ENCODE results near the gene MMP11. TPM values are rescaled to one million over a fixed set of nuclear protein-coding genes. Genes with fewer than 3 reads are reported as not detected.

MMP11 gene
- total and polyA plus RNA-seq, 8 donors = 0.43 to 17.6 (median 0.74) TPM

DNA sequence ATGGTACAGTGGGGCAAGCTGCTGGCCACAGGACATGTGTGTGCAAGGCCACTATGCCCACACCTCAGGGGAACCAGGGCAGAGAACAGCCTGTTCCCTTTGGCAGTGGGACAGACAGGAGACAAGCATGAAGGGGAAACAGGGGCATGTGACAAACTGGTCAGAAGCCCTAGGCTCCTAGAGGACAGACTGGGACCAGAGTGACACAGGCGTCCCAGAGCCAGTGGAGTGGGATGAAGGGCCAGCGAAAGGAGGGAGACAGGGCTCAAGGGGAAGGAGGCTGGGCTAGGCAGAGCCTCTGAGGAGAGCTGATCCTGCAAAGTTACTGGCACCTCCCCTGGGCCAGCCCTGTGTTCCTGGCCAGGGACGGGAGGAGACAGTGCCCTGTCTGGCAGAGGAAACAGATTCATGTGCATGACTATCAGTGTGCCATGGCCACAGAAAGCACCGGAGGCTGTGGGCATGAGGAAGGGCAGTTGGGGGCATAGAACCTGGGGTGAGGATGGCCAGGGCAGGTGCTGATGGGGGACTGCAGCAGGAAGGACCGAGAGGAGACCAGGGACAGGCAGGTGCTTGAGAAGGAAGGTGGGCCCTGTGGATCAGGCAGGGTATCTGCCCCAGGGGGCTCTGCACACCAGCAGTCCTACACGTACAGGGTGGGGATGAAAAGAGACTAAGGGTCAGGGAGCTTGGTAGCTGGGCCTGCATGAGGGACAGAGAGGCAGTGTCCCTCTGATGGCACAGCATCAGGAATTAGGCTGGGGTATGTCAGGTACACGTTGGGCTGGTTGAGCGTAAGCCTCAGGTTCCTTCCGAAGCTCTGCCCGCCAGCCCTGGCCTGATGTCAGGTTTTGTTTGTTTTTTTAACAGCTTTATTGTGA, 56.4 kb downstream of the MMP11 start:
- H3K27ac ChIP-seq = no peak overlapping the region
- no peak overlapping the region for H3K4me3 ChIP-seq
- FAIRE-seq = no peak
- TF ChIP-seq, protein P1, sequence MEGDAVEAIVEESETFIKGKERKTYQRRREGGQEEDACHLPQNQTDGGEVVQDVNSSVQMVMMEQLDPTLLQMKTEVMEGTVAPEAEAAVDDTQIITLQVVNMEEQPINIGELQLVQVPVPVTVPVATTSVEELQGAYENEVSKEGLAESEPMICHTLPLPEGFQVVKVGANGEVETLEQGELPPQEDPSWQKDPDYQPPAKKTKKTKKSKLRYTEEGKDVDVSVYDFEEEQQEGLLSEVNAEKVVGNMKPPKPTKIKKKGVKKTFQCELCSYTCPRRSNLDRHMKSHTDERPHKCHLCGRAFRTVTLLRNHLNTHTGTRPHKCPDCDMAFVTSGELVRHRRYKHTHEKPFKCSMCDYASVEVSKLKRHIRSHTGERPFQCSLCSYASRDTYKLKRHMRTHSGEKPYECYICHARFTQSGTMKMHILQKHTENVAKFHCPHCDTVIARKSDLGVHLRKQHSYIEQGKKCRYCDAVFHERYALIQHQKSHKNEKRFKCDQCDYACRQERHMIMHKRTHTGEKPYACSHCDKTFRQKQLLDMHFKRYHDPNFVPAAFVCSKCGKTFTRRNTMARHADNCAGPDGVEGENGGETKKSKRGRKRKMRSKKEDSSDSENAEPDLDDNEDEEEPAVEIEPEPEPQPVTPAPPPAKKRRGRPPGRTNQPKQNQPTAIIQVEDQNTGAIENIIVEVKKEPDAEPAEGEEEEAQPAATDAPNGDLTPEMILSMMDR (IDR thresholded peaks at IDR 0.05) = no peak
- no peak for DNase-seq
- WGBS, 2 donors = 92 to 94% methylated on average over 10 of the region's 10 CpGs
- H3K36me3 ChIP-seq = peaks cover under 1 to 53% (median 7%) of the 10 kb centered on the region in 3 donors
- no peak for ATAC-seq
- intact Hi-C loops (cut with DNase I) = no loop called here
- no peaks in the 10 kb centered on the region for H3K9me3 ChIP-seq
- H3K4me1 ChIP-seq = no peaks in the 10 kb centered on the region
- H3K27me3 ChIP-seq = no peaks in the 10 kb centered on the region

DNA sequence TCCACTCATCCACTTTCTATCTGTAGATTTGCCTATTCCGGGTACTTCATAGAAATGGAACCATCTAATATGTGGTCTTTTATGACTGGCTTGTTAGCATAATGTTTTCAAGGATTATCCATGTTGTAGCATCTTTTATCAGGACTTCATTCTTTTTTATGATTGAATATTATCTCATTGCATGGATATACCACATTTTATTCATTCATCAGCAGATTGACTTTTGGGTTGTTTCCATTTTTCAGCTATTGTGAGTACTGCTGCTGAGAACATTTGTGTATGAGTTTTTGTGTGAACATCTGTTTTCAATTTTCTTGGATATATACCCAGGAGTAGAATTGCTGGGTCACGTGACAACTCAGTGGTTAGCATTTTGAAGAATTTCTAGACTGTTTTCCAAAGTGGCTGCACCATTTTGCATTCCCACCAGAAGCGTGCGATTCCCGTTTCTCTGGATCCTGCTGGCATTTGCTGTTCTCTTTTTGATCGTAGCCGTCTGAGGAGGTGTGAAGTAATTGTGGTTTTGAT, 57.3 kb downstream of the MMP11 start:
- TF ChIP-seq, protein P1 (IDR thresholded peaks at IDR 0.05) = no peak
- FAIRE-seq (no peak), ATAC-seq (no peak), DNase-seq (no peak)
- H3K4me3 ChIP-seq = no peak overlapping the region
- H3K36me3 ChIP-seq = peaks cover 0 to 51% (median 9%) of the 10 kb centered on the region in 3 donors
- no peaks in the 10 kb centered on the region for H3K9me3 ChIP-seq
- H3K27ac ChIP-seq = no peak overlapping the region
- H3K27me3 ChIP-seq = no peaks in the 10 kb centered on the region
- H3K4me1 ChIP-seq = peaks cover 0 to 6% (median 4%) of the 10 kb centered on the region in 3 donors
- 81 to 86% methylated on average over 7 of the region's 7 CpGs for WGBS, 2 donors
- intact Hi-C loops (cut with DNase I) = no loop called here

GRCh38 chr22:23831261-23831660, 58.6 kb downstream of the MMP11 start:
- ATAC-seq (no peak), FAIRE-seq (no peak), DNase-seq (peak in 1 of 6 donors; percentile 39)
- Histone ChIP-seq H3K27me3 (no peaks in the 10 kb centered on the region), H3K4me3 (no peak overlapping the region), H3K9me3 (no peaks in the 10 kb centered on the region), H3K36me3 (peaks cover 0 to 39% (median 9%) of the 10 kb centered on the region in 3 donors), H3K4me1 (peaks cover 0 to 13% (median 6%) of the 10 kb centered on the region in 3 donors), H3K27ac (no peak overlapping the region)
- intact Hi-C loops (cut with DNase I) = no loop called here
- TF ChIP-seq, protein P1 (IDR thresholded peaks at IDR 0.05) = no peak
- WGBS, 2 donors = 84 to 92% methylated on average over 8 of the region's 8 CpGs

GRCh38 chr22:23831781-23832180, 59.1 kb downstream of the MMP11 start:
- FAIRE-seq (no peak), DNase-seq (peak in 2 of 6 donors; percentile 49 to 56), ATAC-seq (no peak)
- H3K9me3 ChIP-seq = no peaks in the 10 kb centered on the region
- peaks cover 0 to 13% (median 6%) of the 10 kb centered on the region in 3 donors for H3K4me1 ChIP-seq
- H3K36me3 ChIP-seq = peaks cover 0 to 34% (median 8%) of the 10 kb centered on the region in 3 donors
- H3K27ac ChIP-seq = no peak overlapping the region
- no peaks in the 10 kb centered on the region for H3K27me3 ChIP-seq
- WGBS, 2 donors = 78 to 83% methylated on average over 10 of the region's 10 CpGs
- intact Hi-C loops (cut with DNase I) = no loop called here
- H3K4me3 ChIP-seq = no peak overlapping the region
- TF ChIP-seq, protein P1 (IDR thresholded peaks at IDR 0.05) = no peak
